ENCODE results near the gene BTD.

Gene BTD

DNA sequence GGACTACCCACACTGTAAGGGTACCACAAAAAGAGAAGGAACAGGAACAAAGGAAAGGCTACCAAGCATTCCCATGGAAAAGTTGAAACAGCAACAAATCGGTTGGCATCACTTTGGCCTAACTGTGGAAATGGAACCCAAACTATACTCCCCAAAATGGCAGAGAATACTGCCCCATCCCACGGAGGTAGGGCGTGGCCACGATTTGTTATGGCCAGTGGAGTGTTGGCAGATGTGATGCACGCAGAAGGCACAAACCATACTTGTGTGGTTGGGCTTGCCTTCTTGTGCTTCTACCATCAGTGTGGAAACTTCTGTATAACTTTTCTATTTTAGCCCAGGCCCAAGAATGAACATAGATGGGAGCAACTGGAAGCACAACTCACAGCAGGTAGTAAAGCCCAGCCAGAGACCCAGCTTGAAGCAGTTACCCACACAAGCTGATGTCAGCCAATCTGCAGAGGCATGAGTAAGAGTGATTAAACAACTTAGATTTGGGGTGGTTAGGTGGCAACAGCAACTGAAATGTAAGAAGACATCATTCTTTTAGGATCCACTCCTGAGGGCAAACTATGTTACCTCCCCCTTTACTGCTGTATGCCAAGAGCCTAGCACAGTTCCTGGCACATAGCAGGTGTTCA is 64.1 kb downstream of the BTD start:
- no peak for ATAC-seq (ENCODE audit: insufficient read depth, low read depth)
- H2AFZ ChIP-seq (ENCODE audit: low read depth, low read length), result no peak overlapping the region
- H3K9ac ChIP-seq (ENCODE audit: low read depth, low read length), result no peak overlapping the region
- no peaks in the 10 kb centered on the region for H3K9me3 ChIP-seq (ENCODE audit: insufficient read depth, low read length, severe bottlenecking)
- H3K27me3 ChIP-seq (ENCODE audit: insufficient read depth, low read length, poor library complexity), result no peaks in the 10 kb centered on the region
- H3K4me1 ChIP-seq (ENCODE audit: insufficient read depth, low read length), result peaks cover 29% of the 10 kb centered on the region
- no peak for DNase-seq
- no peak overlapping the region for H3K4me2 ChIP-seq (ENCODE audit: insufficient read depth, low read length)
- H4K20me1 ChIP-seq (ENCODE audit: insufficient read depth, low read length), result no peaks in the 10 kb centered on the region
- no peaks in the 10 kb centered on the region for H3K79me2 ChIP-seq (ENCODE audit: insufficient read depth, low read length)
- no peak overlapping the region for H3K4me3 ChIP-seq (ENCODE audit: low read depth in 1 of 2, low read length in 2 of 2)
- TF ChIP-seq CTCF (IDR thresholded peaks at IDR 0.05; ENCODE audit: borderline replicate concordance, extremely low read depth, low read length, poor library complexity, severe bottlenecking), result no peak
- no peak for TF ChIP-seq EZH2 (IDR thresholded peaks at IDR 0.05; ENCODE audit: borderline replicate concordance, low read depth, low read length, severe bottlenecking)
- H3K27ac ChIP-seq (ENCODE audit: low read length), result peak overlapping the region; percentile 21; the same call in 1 of the 2 replicates
- H3K36me3 ChIP-seq (ENCODE audit: insufficient read depth, low read length), result peaks cover 51% of the 10 kb centered on the region

GRCh38 chr3:15666277-15666676 is 64.7 kb downstream of the BTD start:
- no peak for TF ChIP-seq CTCF (IDR thresholded peaks at IDR 0.05; ENCODE audit: borderline replicate concordance, extremely low read depth, low read length, poor library complexity, severe bottlenecking)
- TF ChIP-seq EZH2 (IDR thresholded peaks at IDR 0.05; ENCODE audit: borderline replicate concordance, low read depth, low read length, severe bottlenecking), result no peak
- no peak overlapping the region for H3K4me2 ChIP-seq (ENCODE audit: insufficient read depth, low read length)
- ATAC-seq (ENCODE audit: insufficient read depth, low read depth) (no peak), DNase-seq (no peak)
- no peaks in the 10 kb centered on the region for H3K79me2 ChIP-seq (ENCODE audit: insufficient read depth, low read length)
- no peak overlapping the region for H2AFZ ChIP-seq (ENCODE audit: low read depth, low read length)
- no peaks in the 10 kb centered on the region for H3K27me3 ChIP-seq (ENCODE audit: insufficient read depth, low read length, poor library complexity)
- H3K9me3 ChIP-seq (ENCODE audit: insufficient read depth, low read length, severe bottlenecking), result no peaks in the 10 kb centered on the region
- peaks cover 23% of the 10 kb centered on the region for H3K4me1 ChIP-seq (ENCODE audit: insufficient read depth, low read length)
- no peaks in the 10 kb centered on the region for H4K20me1 ChIP-seq (ENCODE audit: insufficient read depth, low read length)
- no peak overlapping the region for H3K9ac ChIP-seq (ENCODE audit: low read depth, low read length)
- H3K27ac ChIP-seq (ENCODE audit: low read length), result no peak overlapping the region
- no peak overlapping the region for H3K4me3 ChIP-seq (ENCODE audit: low read depth in 1 of 2, low read length in 2 of 2)
- peaks cover 58% of the 10 kb centered on the region for H3K36me3 ChIP-seq (ENCODE audit: insufficient read depth, low read length)

- no peak overlapping the region for H3K4me2 ChIP-seq (ENCODE audit: insufficient read depth, low read length)
Measured at GRCh38 chr3:15667484-15667883, 65.9 kb downstream of the BTD start.

More at GRCh38 chr3:15667484-15667883, 65.9 kb downstream of the BTD start:
- TF ChIP-seq CTCF (IDR thresholded peaks at IDR 0.05; ENCODE audit: borderline replicate concordance, extremely low read depth, low read length, poor library complexity, severe bottlenecking) (no peak), EZH2 (IDR thresholded peaks at IDR 0.05; ENCODE audit: borderline replicate concordance, low read depth, low read length, severe bottlenecking) (no peak)
- Histone ChIP-seq H3K9me3 (ENCODE audit: insufficient read depth, low read length, severe bottlenecking) (no peaks in the 10 kb centered on the region), H3K4me1 (ENCODE audit: insufficient read depth, low read length) (peaks cover 16% of the 10 kb centered on the region), H3K4me3 (ENCODE audit: low read depth in 1 of 2, low read length in 2 of 2) (no peak overlapping the region), H2AFZ (ENCODE audit: low read depth, low read length) (no peak overlapping the region), H4K20me1 (ENCODE audit: insufficient read depth, low read length) (no peaks in the 10 kb centered on the region), H3K27me3 (ENCODE audit: insufficient read depth, low read length, poor library complexity) (no peaks in the 10 kb centered on the region), H3K79me2 (ENCODE audit: insufficient read depth, low read length) (no peaks in the 10 kb centered on the region), H3K9ac (ENCODE audit: low read depth, low read length) (no peak overlapping the region), H3K27ac (ENCODE audit: low read length) (no peak overlapping the region; the same call in 1 of the 2 replicates), H3K36me3 (ENCODE audit: insufficient read depth, low read length) (peaks cover 70% of the 10 kb centered on the region)
- no peak for DNase-seq
- peak; percentile 59 for ATAC-seq (ENCODE audit: insufficient read depth, low read depth)

Measured in DND-41 (cell line).